Neural crest cell (in vitro differentiated cells): ENCODE results near the gene CNIH3. TPM values are rescaled to one million over a fixed set of nuclear protein-coding genes. Genes with fewer than 3 reads are reported as not detected.
A peak's percentile ranks its signal among the peaks of the same experiment; 100 is the strongest.

Source experiments
- DNase-seq: peaks from one replicate; pipeline ENCODE4 v3.0.0; 2021; ENCODE audit warnings: low read depth, mixed read lengths, low spot score
- H3K27ac Mint-ChIP-seq: one replicate; pipeline ENCODE4 v1.8.0; 2021; ENCODE audit warnings: mild to moderate bottlenecking, mixed read lengths; ENCODE audit not compliant: unreplicated experiment
- H3K27me3 Mint-ChIP-seq: 2 replicates; pipeline ENCODE4 v1.8.0; 2021; ENCODE audit warnings: low read depth, mild to moderate bottlenecking, mixed read lengths
- H3K36me3 Mint-ChIP-seq: 2 replicates; pipeline ENCODE4 v1.8.0; 2021; ENCODE audit warnings: low read depth, mild to moderate bottlenecking, mixed read lengths
- H3K4me1 Mint-ChIP-seq: 2 replicates; pipeline ENCODE4 v1.8.0; 2021; ENCODE audit warnings: mixed read lengths
- H3K4me3 Mint-ChIP-seq: one replicate; pipeline ENCODE4 v1.8.0; 2021; ENCODE audit warnings: mild to moderate bottlenecking, mixed read lengths
- H3K9me3 Mint-ChIP-seq: 2 replicates; pipeline ENCODE4 v1.8.0; 2021; ENCODE audit warnings: mixed read lengths
- CTCF ChIP-seq: fragments of 200-600 bp; sonication (generic); conservative IDR thresholded peaks from 2 replicates; pipeline ENCODE4 v1.5.0; 2021; ENCODE audit warnings: antibody characterized with exemption, mild to moderate bottlenecking
- total RNA-seq: library from RNA; stranded (reverse); gene quantifications from 2 replicates; pipeline ENCODE4 v1.2.1, GENCODE V29; 2021

Gene CNIH3
- total RNA-seq, 1 donor from 2014 or later: 3.8 TPM

DNA sequence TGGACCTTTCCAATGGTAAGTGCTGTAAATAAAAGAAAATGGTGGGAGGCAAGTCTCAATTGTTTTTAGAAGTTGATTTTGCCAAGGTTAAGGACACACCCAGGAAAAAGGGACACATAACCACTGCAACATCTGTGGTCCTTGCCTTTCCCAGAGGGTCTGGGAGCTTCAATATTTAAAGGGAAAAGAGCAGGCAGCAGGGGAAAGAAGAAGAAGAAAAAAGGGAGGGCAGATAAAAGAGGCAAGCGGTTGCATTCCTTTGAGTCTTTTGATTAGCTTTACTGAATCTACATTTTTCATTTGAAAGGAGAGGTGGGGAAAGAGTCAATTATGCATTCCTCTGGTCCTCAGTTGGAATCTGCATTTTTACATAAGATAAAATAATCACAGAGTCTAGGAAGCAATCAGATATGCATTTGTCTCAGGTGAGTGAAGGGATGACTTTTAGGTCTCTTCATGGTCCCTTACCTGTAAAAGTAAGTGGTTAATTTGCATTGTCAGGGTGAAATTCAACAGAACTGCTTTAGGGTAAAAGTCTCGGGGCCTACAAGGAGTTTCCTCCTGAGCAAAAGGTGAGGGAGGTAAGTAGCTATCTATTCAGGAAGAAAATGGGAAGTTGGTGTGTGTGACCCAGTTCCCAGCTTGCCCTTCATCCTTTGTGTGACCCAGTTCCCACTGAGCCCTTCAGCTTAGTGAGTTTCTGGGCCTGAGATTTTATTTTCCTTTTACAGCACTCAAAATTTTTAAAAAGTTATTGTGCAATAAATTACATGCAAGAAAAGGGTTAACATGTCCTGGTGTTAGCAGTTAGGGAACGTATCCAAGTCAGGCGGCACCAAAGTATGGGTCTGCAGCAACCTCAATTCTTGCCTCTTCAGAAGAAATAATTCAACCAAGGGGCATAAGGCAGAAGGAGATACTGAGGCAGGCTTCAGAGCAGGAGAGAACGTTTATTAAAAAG lies 8.6 kb upstream of the CNIH3 start:
- no peak for DNase-seq
- Mint-ChIP-seq H3K27ac (no peak overlapping the region), H3K9me3 (peaks cover 8% of the 10 kb centered on the region), H3K4me1 (no peaks in the 10 kb centered on the region), H3K27me3 (peaks cover under 1% of the 10 kb centered on the region), H3K4me3 (no peak overlapping the region), H3K36me3 (no peaks in the 10 kb centered on the region)
- TF ChIP-seq CTCF: no peak

DNA sequence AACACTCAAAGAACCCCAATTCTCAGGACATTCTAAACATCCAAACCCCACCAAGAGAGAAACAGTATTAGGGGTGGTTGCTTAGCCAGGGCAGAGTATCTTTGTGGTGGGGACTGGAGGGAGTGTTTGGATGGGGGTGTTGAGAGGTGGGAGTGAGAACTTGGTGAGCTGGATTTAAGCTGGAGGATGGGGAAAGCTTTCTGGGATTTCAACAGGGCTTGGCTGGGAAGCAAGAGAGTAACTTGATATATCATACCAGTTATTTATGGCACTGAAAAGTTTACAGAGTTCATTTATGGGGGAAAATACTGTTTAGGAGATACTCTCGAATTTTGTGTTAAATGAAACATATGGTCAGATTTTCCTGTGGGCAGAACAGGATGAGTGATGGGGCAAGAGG lies 6.8 kb upstream of the CNIH3 start:
- no peaks in the 10 kb centered on the region for H3K4me1 Mint-ChIP-seq
- no peak overlapping the region for H3K27ac Mint-ChIP-seq
- H3K27me3 Mint-ChIP-seq: peaks cover 11% of the 10 kb centered on the region
- no peak for TF ChIP-seq CTCF
- no peak overlapping the region for H3K4me3 Mint-ChIP-seq
- DNase-seq: no peak
- H3K9me3 Mint-ChIP-seq: peaks cover 8% of the 10 kb centered on the region
- no peaks in the 10 kb centered on the region for H3K36me3 Mint-ChIP-seq

GRCh38 chr1:224612246-224612645 lies 3.9 kb upstream of the CNIH3 start:
- no peak overlapping the region for H3K27ac Mint-ChIP-seq
- H3K9me3 Mint-ChIP-seq: no peaks in the 10 kb centered on the region
- H3K4me1 Mint-ChIP-seq: peaks cover 12% of the 10 kb centered on the region
- DNase-seq: no peak
- no peak overlapping the region for H3K4me3 Mint-ChIP-seq
- peaks cover 36% of the 10 kb centered on the region for H3K27me3 Mint-ChIP-seq
- H3K36me3 Mint-ChIP-seq: no peaks in the 10 kb centered on the region
- TF ChIP-seq CTCF: no peak

GRCh38 chr1:224613486-224613885 lies 2.6 kb upstream of the CNIH3 start:
- Mint-ChIP-seq H3K9me3 (no peaks in the 10 kb centered on the region), H3K36me3 (no peaks in the 10 kb centered on the region), H3K4me1 (peaks cover 16% of the 10 kb centered on the region), H3K27me3 (peaks cover 48% of the 10 kb centered on the region), H3K27ac (no peak overlapping the region), H3K4me3 (no peak overlapping the region)
- TF ChIP-seq CTCF: no peak
- no peak for DNase-seq

DNA sequence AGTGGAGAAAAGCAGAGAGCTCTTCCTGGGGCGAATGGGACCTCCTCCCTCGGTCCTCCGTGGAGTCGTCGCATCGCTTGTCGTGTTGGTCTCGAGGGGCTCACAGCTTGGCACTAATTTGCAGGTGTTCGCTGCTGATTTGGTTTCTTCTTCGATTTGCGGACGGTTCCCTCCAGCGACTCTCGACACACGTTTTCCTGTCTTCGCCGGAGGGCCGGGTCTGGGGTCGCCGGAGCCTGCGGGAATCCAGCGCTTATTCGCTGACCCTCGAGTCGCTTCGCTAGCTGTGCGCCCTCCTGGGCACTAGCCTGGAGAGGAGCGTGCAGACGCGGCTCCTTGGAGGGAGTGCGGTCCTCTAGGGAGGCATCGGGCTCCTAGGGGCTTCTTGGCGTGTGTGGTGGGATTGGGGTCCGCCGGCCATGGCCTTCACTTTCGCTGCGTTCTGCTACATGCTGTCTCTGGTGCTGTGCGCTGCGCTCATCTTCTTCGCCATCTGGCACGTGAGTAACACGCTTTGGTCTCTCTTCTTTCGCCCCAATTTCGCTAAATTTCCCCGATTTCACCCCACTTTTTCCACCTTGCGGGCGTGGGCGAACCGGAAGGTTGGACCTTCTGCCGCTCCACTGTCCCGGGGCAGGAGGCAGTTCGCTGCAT lies 766 bp downstream of the CNIH3 start:
- DNase-seq: peak; percentile 16
- peak overlapping the region; percentile 84 for H3K4me3 Mint-ChIP-seq
- peaks cover 16% of the 10 kb centered on the region for H3K4me1 Mint-ChIP-seq
- no peak for TF ChIP-seq CTCF
- no peak overlapping the region for H3K27ac Mint-ChIP-seq
- H3K36me3 Mint-ChIP-seq: peaks cover 2% of the 10 kb centered on the region
- H3K9me3 Mint-ChIP-seq: peaks cover 6% of the 10 kb centered on the region
- peaks cover 80% of the 10 kb centered on the region for H3K27me3 Mint-ChIP-seq
